ENCODE results near the gene ABCC1.

DNA sequence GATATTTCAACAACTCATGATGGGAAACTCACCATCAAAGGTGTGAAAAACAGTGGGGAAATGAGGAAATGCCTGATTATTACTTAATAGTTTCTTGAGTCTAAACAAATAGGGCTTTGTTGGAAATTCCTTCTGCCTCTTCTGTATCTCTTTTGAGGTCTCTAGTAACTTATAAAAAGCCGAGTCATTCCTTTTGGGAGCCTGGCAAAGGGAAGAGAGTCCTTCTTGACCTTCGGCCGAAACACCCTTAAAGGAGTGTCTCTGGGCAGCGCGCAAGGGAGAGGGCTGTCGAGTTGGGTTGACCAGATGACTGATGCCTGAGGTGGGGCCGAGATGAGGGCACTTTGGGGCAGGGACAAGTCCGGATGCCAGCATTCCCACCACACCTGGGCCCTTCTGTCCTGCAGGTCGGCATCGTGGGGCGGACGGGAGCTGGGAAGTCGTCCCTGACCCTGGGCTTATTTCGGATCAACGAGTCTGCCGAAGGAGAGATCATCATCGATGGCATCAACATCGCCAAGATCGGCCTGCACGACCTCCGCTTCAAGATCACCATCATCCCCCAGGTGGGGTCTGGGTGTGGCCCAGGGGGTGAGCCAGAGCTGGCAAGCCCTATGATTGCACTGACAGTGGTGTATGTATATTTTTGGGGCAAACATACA is 184.7 kb downstream of the ABCC1 start:
- no peak for TF ChIP-seq POLR2A (IDR thresholded peaks at IDR 0.05)
- TF ChIP-seq, protein P1, sequence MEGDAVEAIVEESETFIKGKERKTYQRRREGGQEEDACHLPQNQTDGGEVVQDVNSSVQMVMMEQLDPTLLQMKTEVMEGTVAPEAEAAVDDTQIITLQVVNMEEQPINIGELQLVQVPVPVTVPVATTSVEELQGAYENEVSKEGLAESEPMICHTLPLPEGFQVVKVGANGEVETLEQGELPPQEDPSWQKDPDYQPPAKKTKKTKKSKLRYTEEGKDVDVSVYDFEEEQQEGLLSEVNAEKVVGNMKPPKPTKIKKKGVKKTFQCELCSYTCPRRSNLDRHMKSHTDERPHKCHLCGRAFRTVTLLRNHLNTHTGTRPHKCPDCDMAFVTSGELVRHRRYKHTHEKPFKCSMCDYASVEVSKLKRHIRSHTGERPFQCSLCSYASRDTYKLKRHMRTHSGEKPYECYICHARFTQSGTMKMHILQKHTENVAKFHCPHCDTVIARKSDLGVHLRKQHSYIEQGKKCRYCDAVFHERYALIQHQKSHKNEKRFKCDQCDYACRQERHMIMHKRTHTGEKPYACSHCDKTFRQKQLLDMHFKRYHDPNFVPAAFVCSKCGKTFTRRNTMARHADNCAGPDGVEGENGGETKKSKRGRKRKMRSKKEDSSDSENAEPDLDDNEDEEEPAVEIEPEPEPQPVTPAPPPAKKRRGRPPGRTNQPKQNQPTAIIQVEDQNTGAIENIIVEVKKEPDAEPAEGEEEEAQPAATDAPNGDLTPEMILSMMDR (IDR thresholded peaks at IDR 0.05): no peak
